Erythroblast (primary cell): ENCODE results near the gene LSAMP.

Experiments
- GATA1 ChIP-seq: IDR thresholded peaks from 2 replicates; pipeline ENCODE4 v1.6.1; 2011; ENCODE audit warnings: low read depth, mild to moderate bottlenecking, control low read depth, low read length, moderate library complexity
- POLR2A ChIP-seq: IDR thresholded peaks from 2 replicates; pipeline ENCODE4 v1.6.1; 2011; ENCODE audit warnings: mild to moderate bottlenecking, low read length

DNA sequence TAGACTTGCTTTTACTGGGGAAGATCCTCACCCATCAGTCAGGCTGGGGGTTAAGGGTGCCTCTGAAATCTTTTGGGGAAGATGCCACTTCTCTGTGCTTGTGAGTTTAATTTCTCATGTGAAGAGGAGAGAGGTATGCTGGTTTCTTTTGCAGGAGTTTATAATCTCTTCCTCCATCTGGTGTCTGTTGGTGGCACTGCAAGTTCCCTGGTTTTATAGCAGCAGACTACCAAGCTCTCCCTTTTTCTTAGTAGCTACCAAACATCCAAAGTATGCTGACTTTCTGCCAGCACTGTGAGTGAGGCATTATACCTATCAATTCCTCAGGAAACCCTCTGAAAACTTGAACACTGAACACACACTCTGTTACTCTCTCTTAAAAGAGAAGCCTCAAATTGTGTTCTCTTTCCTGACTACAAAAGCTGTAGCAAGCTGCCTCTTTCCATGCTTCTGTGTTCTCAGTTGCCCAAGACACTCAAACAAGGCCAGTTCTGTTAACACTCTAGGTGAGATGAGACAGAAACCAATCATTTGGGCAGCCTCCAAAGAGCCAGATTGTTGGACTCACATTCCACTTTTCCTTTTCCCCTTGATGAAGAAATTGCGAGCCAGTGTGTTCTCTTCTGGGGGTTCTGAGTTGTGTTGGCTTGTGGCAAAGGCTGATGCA is 522.5 kb downstream of the LSAMP start:
- no peak for TF ChIP-seq POLR2A
- TF ChIP-seq GATA1 = no peak
